IMR-90 (cell line): ENCODE results near the gene MAFG. TPM values are rescaled to one million over a fixed set of nuclear protein-coding genes. Genes with fewer than 3 reads are reported as not detected.
A peak's percentile ranks its signal among the peaks of the same experiment; 100 is the strongest.

Experiments used
- ATAC-seq: fragments of 200-7000 bp; cut with Tn5 transposase; 2 replicates; pipeline ENCODE4 v1.9.1; 2020; ENCODE audit warnings: low read depth, mild to moderate bottlenecking, moderate library complexity
- BruUV-seq: library from RNA; stranded (reverse); fragments of 400-500 nt; replicated peaks from 2 replicates; lab custom pipeline; 2021; lab: Mats Ljungman, UMichigan
- CTCF ChIA-PET: fragments of 300-600 bp; formaldehyde crosslinking; extraction: SDS; loops from one replicate; lab custom pipeline; 2021; ENCODE audit warnings: antibody characterized with exemption; lab: Yijun Ruan, JAX
- POLR2A ChIA-PET: fragments of 300-600 bp; sonication (Branson Sonifier 250); formaldehyde crosslinking; loops from one replicate; lab custom pipeline; 2022; ENCODE audit warnings: antibody characterized with exemption; ENCODE audit not compliant: unreplicated experiment; lab: Charles Lee
- DNase-seq: peaks from one replicate; pipeline ENCODE4 v3.0.0; 2013
- H2AFZ ChIP-seq: replicated peaks from 2 replicates; pipeline ENCODE3; 2013; ENCODE audit warnings: low read length, mild to moderate bottlenecking; ENCODE audit not compliant: poor library complexity
- H2AK5ac ChIP-seq: 2 replicates; pipeline ENCODE4 v1.6.1; 2013; ENCODE audit warnings: low read depth, low read length, inconsistent platforms
- H2AK9ac ChIP-seq: replicated peaks from 2 replicates; pipeline ENCODE3; 2013; ENCODE audit warnings: mild to moderate bottlenecking, low read depth, low read length, moderate library complexity; ENCODE audit not compliant: poor library complexity
- H2BK120ac ChIP-seq: 2 replicates; pipeline ENCODE4 v1.6.1; 2013; ENCODE audit warnings: low read depth, low read length, inconsistent platforms
- H2BK15ac ChIP-seq: 3 replicates; pipeline ENCODE4 v1.6.1; 2013; ENCODE audit warnings: low read depth, low read length, inconsistent platforms
- H2BK20ac ChIP-seq: 2 replicates; pipeline ENCODE4 v1.6.1; 2013; ENCODE audit warnings: low read depth, mild to moderate bottlenecking, inconsistent platforms, low read length, moderate library complexity
- H2BK5ac ChIP-seq: 2 replicates; pipeline ENCODE4 v1.6.1; 2013; ENCODE audit warnings: mild to moderate bottlenecking, low read depth, low read length, inconsistent platforms; ENCODE audit not compliant: poor library complexity, severe bottlenecking
- H3K14ac ChIP-seq: replicated peaks from 2 replicates; pipeline ENCODE4 v1.6.1; 2013; ENCODE audit warnings: low read depth, low read length, inconsistent platforms
- H3K18ac ChIP-seq: 2 replicates; pipeline ENCODE4 v1.6.1; 2013; ENCODE audit warnings: low read depth, low read length, control low read depth
- H3K23ac ChIP-seq: 2 replicates; pipeline ENCODE4 v1.6.1; 2013; ENCODE audit warnings: low read depth, low read length, inconsistent platforms
- H3K27ac ChIP-seq: 2 replicates; pipeline ENCODE4 v1.5.1; 2013; ENCODE audit warnings: mild to moderate bottlenecking, control low read depth, low read length; ENCODE audit not compliant: insufficient read depth
- H3K27me3 ChIP-seq: 2 replicates; pipeline ENCODE4 v1.6.1; 2013; ENCODE audit warnings: low read length; ENCODE audit not compliant: control insufficient read depth, insufficient read depth
- H3K36me3 ChIP-seq: 2 replicates; pipeline ENCODE4 v1.6.1; 2013; ENCODE audit warnings: low read length, mixed read lengths; ENCODE audit not compliant: control insufficient read depth, insufficient read depth
- H3K4ac ChIP-seq: 2 replicates; pipeline ENCODE4 v1.6.1; 2013; ENCODE audit warnings: low read depth, low read length, inconsistent platforms
- H3K4me1 ChIP-seq: 2 replicates; pipeline ENCODE4 v1.6.1; 2013; ENCODE audit warnings: low read length, mixed read lengths; ENCODE audit not compliant: control insufficient read depth, insufficient read depth
- H3K4me2 ChIP-seq: 2 replicates; pipeline ENCODE4 v1.6.1; 2013; ENCODE audit warnings: low read depth, mild to moderate bottlenecking, control low read depth, low read length, moderate library complexity
- H3K4me3 ChIP-seq: 2 replicates; pipeline ENCODE4 v1.5.1; 2013; ENCODE audit warnings: low read depth, mild to moderate bottlenecking, control low read depth, low read length, moderate library complexity; ENCODE audit not compliant: insufficient read depth
- H3K56ac ChIP-seq: 2 replicates; pipeline ENCODE4 v1.6.1; 2013; ENCODE audit warnings: low read length, inconsistent platforms; ENCODE audit not compliant: insufficient read depth; ENCODE audit errors: extremely low read depth
- H3K79me1 ChIP-seq, 2 experiments: 2 replicates each; pipeline ENCODE4 v1.6.1; 2013; ENCODE audit warnings: low read length in 2 of 2, inconsistent platforms in 1 of 2, low read depth in 1 of 2
- H3K9ac ChIP-seq: 2 replicates; pipeline ENCODE4 v1.6.1; 2013; ENCODE audit warnings: low read depth, low read length, control low read depth
- H3K9me1 ChIP-seq: 2 replicates; pipeline ENCODE4 v1.6.1; 2013; ENCODE audit warnings: low read length, inconsistent platforms; ENCODE audit not compliant: insufficient read depth
- H3K9me3 ChIP-seq: 2 replicates; pipeline ENCODE4 v1.6.1; 2013; ENCODE audit warnings: low read length; ENCODE audit not compliant: control insufficient read depth, insufficient read depth
- H4K20me1 ChIP-seq: 2 replicates; pipeline ENCODE4 v1.6.1; 2013; ENCODE audit warnings: low read length, inconsistent platforms; ENCODE audit not compliant: insufficient read depth
- H4K5ac ChIP-seq: 2 replicates; pipeline ENCODE4 v1.6.1; 2013; ENCODE audit warnings: mild to moderate bottlenecking, low read depth, low read length, control low read depth
- H4K8ac ChIP-seq, 2 experiments: 2 replicates each; pipeline ENCODE4 v1.6.1; 2013; ENCODE audit warnings: low read depth in 2 of 2, low read length in 2 of 2, control low read depth in 1 of 2, inconsistent platforms in 1 of 2
- H4K91ac ChIP-seq: 2 replicates; pipeline ENCODE4 v1.6.1; 2013; ENCODE audit warnings: low read depth, low read length, inconsistent platforms; ENCODE audit not compliant: insufficient read depth
- BHLHE40 ChIP-seq: fragments of 150-350 bp; IDR thresholded peaks from 2 replicates; pipeline ENCODE4 v1.6.1; 2016; ENCODE audit warnings: mild to moderate bottlenecking, low read depth, low read length
- CEBPB ChIP-seq: IDR thresholded peaks from 2 replicates; pipeline ENCODE4 v1.6.1; 2012; ENCODE audit warnings: low read depth, low read length, improper control_type of control experiment
- FOS ChIP-seq: fragments of 150-350 bp; IDR thresholded peaks from 2 replicates; pipeline ENCODE4 v1.6.1; 2016; ENCODE audit warnings: low read depth, low read length
- MAFK ChIP-seq: IDR thresholded peaks from 2 replicates; pipeline ENCODE4 v1.6.1; 2012; ENCODE audit warnings: low read depth, low read length, improper control_type of control experiment
- MAZ ChIP-seq: IDR thresholded peaks from 2 replicates; pipeline ENCODE4 v1.6.1; 2012; ENCODE audit warnings: low read depth, mild to moderate bottlenecking, low read length, improper control_type of control experiment, moderate library complexity, borderline replicate concordance
- MXI1 ChIP-seq: IDR thresholded peaks from 2 replicates; pipeline ENCODE4 v1.6.1; 2012; ENCODE audit warnings: low read depth, mild to moderate bottlenecking, low read length, moderate library complexity, borderline replicate concordance
- NFE2L2 ChIP-seq: fragments of 150-350 bp; IDR thresholded peaks from 2 replicates; pipeline ENCODE4 v1.6.1; 2016; ENCODE audit warnings: low read depth, mild to moderate bottlenecking, low read length
- POLR2A ChIP-seq: IDR thresholded peaks from 2 replicates; pipeline ENCODE4 v1.6.1; 2012; ENCODE audit warnings: mild to moderate bottlenecking, low read depth, low read length
- RAD21 ChIP-seq: IDR thresholded peaks from 2 replicates; pipeline ENCODE4 v1.6.1; 2012; ENCODE audit warnings: low read length, improper control_type of control experiment
- RCOR1 ChIP-seq: IDR thresholded peaks from 2 replicates; pipeline ENCODE4 v1.6.1; 2012; ENCODE audit warnings: mild to moderate bottlenecking, low read length, improper control_type of control experiment; ENCODE audit not compliant: insufficient replicate concordance
- RFX5 ChIP-seq: IDR thresholded peaks from 2 replicates; pipeline ENCODE4 v1.8.0; 2012; ENCODE audit warnings: low read depth, mild to moderate bottlenecking, low read length, moderate library complexity
- SMC3 ChIP-seq: fragments of 150-350 bp; IDR thresholded peaks from 2 replicates; pipeline ENCODE4 v1.6.1; 2016; ENCODE audit warnings: low read depth, mild to moderate bottlenecking, antibody characterized with exemption, low read length, moderate library complexity
- WGBS, 2 experiments: methylation state at CpG; one replicate each; pipeline versions ENCODE4 v1.1.5 to v1.1.7; 2013; ENCODE audit warnings: missing lambda C conversion rate in 2 of 2; ENCODE audit not compliant: insufficient read length in 1 of 2; ENCODE audit errors: extremely low coverage in 2 of 2; 5-methylcytosine and 5-hydroxymethylcytosine counted together
- dilution Hi-C: fragments of 300-500 bp; cut with HindIII; formaldehyde crosslinking; loops from one replicate; pipeline ENCODE4 v1.14.3; 2018; ENCODE audit warnings: low sequenced_read_pairs; ENCODE audit not compliant: unreplicated experiment
- in situ Hi-C: fragments of 300-500 bp; cut with MboI; formaldehyde crosslinking; loops from 3 replicates; pipeline ENCODE4 v1.14.3; 2019; ENCODE audit warnings: low sequenced_read_pairs, inconsistent platforms, mixed read lengths
- intact Hi-C: fragments of 100-400 bp; cut with micrococcal nuclease; formaldehyde crosslinking; loops from 2 replicates; pipeline ENCODE4 v1.10.0; 2022
- polyA plus RNA-seq, 3 experiments: library from polyadenylated mRNA; depleted of rRNA; stranded (reverse); fragments of >200 nt; gene quantifications; 2 replicates each; pipeline ENCODE4 v1.2.3, GENCODE V29; 2012; ENCODE audit warnings: low replicate concordance in 1 of 3
- total RNA-seq: library from RNA; depleted of rRNA; stranded (reverse); fragments of >200 nt; gene quantifications from 2 replicates; pipeline ENCODE4 v1.2.3, GENCODE V29; 2012
- TF ChIP-seq, protein P1 (sequence below): fragments of 150-350 bp; IDR thresholded peaks from 2 replicates; pipeline ENCODE4 v1.6.1; 2016; ENCODE audit warnings: low read depth, mild to moderate bottlenecking, low read length, moderate library complexity, borderline replicate concordance
- TF ChIP-seq, protein P2 (sequence below): fragments of 150-350 bp; IDR thresholded peaks from 2 replicates; pipeline ENCODE4 v1.6.1; 2017; ENCODE audit warnings: mild to moderate bottlenecking, antibody characterized with exemption, low read length, low read depth
- TF ChIP-seq, protein P3 (sequence below): conservative IDR thresholded peaks from 2 replicates; pipeline ENCODE4 v1.5.1; 2012; ENCODE audit warnings: mild to moderate bottlenecking, low read depth, low read length, improper control_type of control experiment

The MAFG gene
- total and polyA plus RNA-seq, 2 of the 4 experiments (the other 2 are of a cell fraction) = 6.1 to 15.4 TPM

DNA sequence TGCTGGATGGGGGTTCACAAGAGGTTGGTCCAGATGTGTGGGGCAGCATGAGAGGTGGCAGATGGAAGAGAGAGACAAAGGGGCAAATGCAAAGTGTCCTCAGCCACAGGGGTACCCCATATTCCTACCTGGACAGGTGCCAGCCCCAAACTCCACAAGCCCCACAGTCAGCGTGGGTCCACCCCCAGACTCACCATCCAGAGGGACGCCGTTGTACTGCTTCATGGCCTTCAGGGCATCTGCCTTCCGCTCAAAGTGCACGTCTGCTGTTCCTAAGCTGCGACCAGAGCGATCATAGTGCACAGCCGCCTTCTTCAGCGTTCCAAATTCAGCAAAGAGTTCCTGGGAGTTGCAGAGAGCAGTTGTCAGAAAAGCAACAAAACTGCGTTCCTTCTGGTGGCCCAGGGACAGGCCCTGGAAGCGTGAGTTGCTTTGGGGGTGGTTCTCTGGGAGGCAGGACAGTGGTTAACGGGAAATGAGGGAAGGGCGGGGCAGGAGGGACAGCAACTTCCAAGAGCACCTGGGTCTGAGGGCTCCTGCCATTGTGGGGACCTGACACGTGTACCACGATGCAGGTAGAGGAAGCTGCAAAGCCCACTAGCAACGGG is 38.4 kb downstream of the MAFG start:
- no peaks in the 10 kb centered on the region for H3K9me3 ChIP-seq
- no peaks in the 10 kb centered on the region for H3K27me3 ChIP-seq
- H3K23ac ChIP-seq = peak overlapping the region; percentile 43; the same call in 1 of the 2 replicates
- TF ChIP-seq BHLHE40 (no peak), FOS (no peak), SMC3 (no peak), NFE2L2 (no peak), RAD21 (no peak), RCOR1 (no peak), RFX5 (no peak), MAFK (no peak), MXI1 (no peak), CEBPB (no peak), POLR2A (no peak), MAZ (no peak)
- TF ChIP-seq, protein P1, sequence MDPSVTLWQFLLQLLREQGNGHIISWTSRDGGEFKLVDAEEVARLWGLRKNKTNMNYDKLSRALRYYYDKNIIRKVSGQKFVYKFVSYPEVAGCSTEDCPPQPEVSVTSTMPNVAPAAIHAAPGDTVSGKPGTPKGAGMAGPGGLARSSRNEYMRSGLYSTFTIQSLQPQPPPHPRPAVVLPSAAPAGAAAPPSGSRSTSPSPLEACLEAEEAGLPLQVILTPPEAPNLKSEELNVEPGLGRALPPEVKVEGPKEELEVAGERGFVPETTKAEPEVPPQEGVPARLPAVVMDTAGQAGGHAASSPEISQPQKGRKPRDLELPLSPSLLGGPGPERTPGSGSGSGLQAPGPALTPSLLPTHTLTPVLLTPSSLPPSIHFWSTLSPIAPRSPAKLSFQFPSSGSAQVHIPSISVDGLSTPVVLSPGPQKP = no peak
- TF ChIP-seq, protein P2, sequence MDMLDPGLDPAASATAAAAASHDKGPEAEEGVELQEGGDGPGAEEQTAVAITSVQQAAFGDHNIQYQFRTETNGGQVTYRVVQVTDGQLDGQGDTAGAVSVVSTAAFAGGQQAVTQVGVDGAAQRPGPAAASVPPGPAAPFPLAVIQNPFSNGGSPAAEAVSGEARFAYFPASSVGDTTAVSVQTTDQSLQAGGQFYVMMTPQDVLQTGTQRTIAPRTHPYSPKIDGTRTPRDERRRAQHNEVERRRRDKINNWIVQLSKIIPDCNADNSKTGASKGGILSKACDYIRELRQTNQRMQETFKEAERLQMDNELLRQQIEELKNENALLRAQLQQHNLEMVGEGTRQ = no peak
- TF ChIP-seq, protein P3, sequence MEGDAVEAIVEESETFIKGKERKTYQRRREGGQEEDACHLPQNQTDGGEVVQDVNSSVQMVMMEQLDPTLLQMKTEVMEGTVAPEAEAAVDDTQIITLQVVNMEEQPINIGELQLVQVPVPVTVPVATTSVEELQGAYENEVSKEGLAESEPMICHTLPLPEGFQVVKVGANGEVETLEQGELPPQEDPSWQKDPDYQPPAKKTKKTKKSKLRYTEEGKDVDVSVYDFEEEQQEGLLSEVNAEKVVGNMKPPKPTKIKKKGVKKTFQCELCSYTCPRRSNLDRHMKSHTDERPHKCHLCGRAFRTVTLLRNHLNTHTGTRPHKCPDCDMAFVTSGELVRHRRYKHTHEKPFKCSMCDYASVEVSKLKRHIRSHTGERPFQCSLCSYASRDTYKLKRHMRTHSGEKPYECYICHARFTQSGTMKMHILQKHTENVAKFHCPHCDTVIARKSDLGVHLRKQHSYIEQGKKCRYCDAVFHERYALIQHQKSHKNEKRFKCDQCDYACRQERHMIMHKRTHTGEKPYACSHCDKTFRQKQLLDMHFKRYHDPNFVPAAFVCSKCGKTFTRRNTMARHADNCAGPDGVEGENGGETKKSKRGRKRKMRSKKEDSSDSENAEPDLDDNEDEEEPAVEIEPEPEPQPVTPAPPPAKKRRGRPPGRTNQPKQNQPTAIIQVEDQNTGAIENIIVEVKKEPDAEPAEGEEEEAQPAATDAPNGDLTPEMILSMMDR = no peak
- no peak overlapping the region for H4K5ac ChIP-seq
- DNase-seq (no peak), ATAC-seq (no peak)
- no peak overlapping the region for H2BK5ac ChIP-seq
- ChIA-PET CTCF (no interaction called here), POLR2A (no interaction called here)
- BruUV-seq = no TSS peak
- peak overlapping the region; percentile 57 for H2AK9ac ChIP-seq
- in situ Hi-C loops = no loop called here
- H3K18ac ChIP-seq = no peak overlapping the region
- H2AFZ ChIP-seq = no peak overlapping the region
- H3K9ac ChIP-seq = no peak overlapping the region
- no peak overlapping the region for H3K27ac ChIP-seq
- no peak overlapping the region for H3K4me3 ChIP-seq
- dilution Hi-C loops = no loop called here
- intact Hi-C loops = no loop called here
- no peak overlapping the region for H3K4ac ChIP-seq
- H3K14ac ChIP-seq = no peak overlapping the region
- H2BK120ac ChIP-seq = no peak overlapping the region
- H3K56ac ChIP-seq = no peak overlapping the region
- no peak overlapping the region for H3K4me2 ChIP-seq
- peaks cover 58% of the 10 kb centered on the region for H3K36me3 ChIP-seq
- H2AK5ac ChIP-seq = no peak overlapping the region
- 98% methylated on average over 12 of the region's 16 CpGs; no CpG with 5 or more reads in 1 of the 2 experiments for WGBS, 2 experiments
- no peak overlapping the region for H4K8ac ChIP-seq
- H2BK15ac ChIP-seq = no peak overlapping the region
- no peak overlapping the region for H4K91ac ChIP-seq
- peaks cover 4% of the 10 kb centered on the region; the same call in 1 of the 2 replicates for H3K4me1 ChIP-seq
- H2BK20ac ChIP-seq = no peak overlapping the region
- peaks cover 20% of the 10 kb centered on the region for H4K20me1 ChIP-seq
- H3K79me1 ChIP-seq = peaks cover 48 to 77% of the 10 kb centered on the region in 2 experiments
- H3K9me1 ChIP-seq = 0 out of 2 replicates have a peak, but pooled peaks cover 4% of the 10 kb centered on the region
